GM18858 (cell line): Measurements from ENCODE around the gene GINS2.

ENCODE experiments used
- ATAC-seq: cut with Tn5 transposase; IDR thresholded peaks from one replicate; pipeline ENCODE4 v1.9.1; 2021; ENCODE audit not compliant: unreplicated experiment

The GINS2 gene

GRCh38 chr16:85688586-85689284 lies at the start of gene GINS2:
GINS2 (minus strand) TSS chr16:85688954; CDS start chr16:85688898, 56 bp downstream.
- ATAC-seq: peak; percentile 83

GRCh38 chr16:85736921-85737320 lies 48.2 kb upstream of the GINS2 start:
- ATAC-seq: no peak

- no peak for ATAC-seq
Measured at GRCh38 chr16:85735946-85736345, 47.2 kb upstream of the GINS2 start.

GRCh38 chr16:85735225-85735635 lies 46.5 kb upstream of the GINS2 start:
- peak; percentile 72 for ATAC-seq

- ATAC-seq: no peak
Measured at GRCh38 chr16:85734311-85735017, 45.7 kb upstream of the GINS2 start.

- no peak for ATAC-seq
Measured at GRCh38 chr16:85733839-85734170, 45.1 kb upstream of the GINS2 start.

GRCh38 chr16:85733155-85733838 lies 44.5 kb upstream of the GINS2 start:
- no peak for ATAC-seq

- no peak for ATAC-seq
Measured at GRCh38 chr16:85731179-85731578, 42.4 kb upstream of the GINS2 start.

- no peak for ATAC-seq
Measured at GRCh38 chr16:85730186-85730465, 41.4 kb upstream of the GINS2 start.

GRCh38 chr16:85729452-85730185 lies 40.9 kb upstream of the GINS2 start:
- ATAC-seq: no peak

- no peak for ATAC-seq
Measured at GRCh38 chr16:85728879-85729278, 40.1 kb upstream of the GINS2 start.

GRCh38 chr16:85724936-85725335 lies 36.2 kb upstream of the GINS2 start:
- ATAC-seq: no peak

- no peak for ATAC-seq
Measured at GRCh38 chr16:85724126-85724879, 35.5 kb upstream of the GINS2 start.

- no peak for ATAC-seq
Measured at GRCh38 chr16:85722128-85722893, 33.6 kb upstream of the GINS2 start.

- no peak for ATAC-seq
Measured at GRCh38 chr16:85720302-85720637, 31.5 kb upstream of the GINS2 start.

GRCh38 chr16:85719605-85720301 lies 31.0 kb upstream of the GINS2 start:
- no peak for ATAC-seq

GRCh38 chr16:85718682-85719081 lies 29.9 kb upstream of the GINS2 start:
- ATAC-seq: no peak

GRCh38 chr16:85718153-85718477 lies 29.4 kb upstream of the GINS2 start:
- ATAC-seq: no peak

- ATAC-seq: no peak
Measured at GRCh38 chr16:85717393-85718152, 28.8 kb upstream of the GINS2 start.
